GDM1 (cell line): Measurements from ENCODE around the gene MRTFA.
A peak's percentile ranks its signal among the peaks of the same experiment; 100 is the strongest.
"Not testable (repeated sequence)": the region's sequence is repeated elsewhere in the genome, so short reads cannot be mapped to it uniquely, and the experiment has no call there.

Source experiments
- DNase-seq: peaks from one replicate; lab custom pipeline; 2025; lab: John Stamatoyannopoulos, UW

The MRTFA gene

GRCh38 chr22:40636380-40637182, at the start of gene MRTFA:
Gene MRTFA, minus strand, starts transcription at chr22:40636719.
- DNase-seq = peak; percentile 100

- DNase-seq = no peak
Observed at GRCh38 chr22:40685406-40685805, 48.9 kb upstream of the MRTFA start.

- no peak for DNase-seq
Observed at GRCh38 chr22:40684728-40685127, 48.2 kb upstream of the MRTFA start.

GRCh38 chr22:40681451-40681850, 44.9 kb upstream of the MRTFA start:
- DNase-seq = no peak

- DNase-seq = no peak
Observed at GRCh38 chr22:40680819-40681183, 44.3 kb upstream of the MRTFA start.

- DNase-seq = no peak
Observed at GRCh38 chr22:40679964-40680818, 43.7 kb upstream of the MRTFA start.

- no peak for DNase-seq
Observed at GRCh38 chr22:40679249-40679963, 42.9 kb upstream of the MRTFA start, which contains the start of gene MCHR1. Gene MCHR1, plus strand, starts transcription at chr22:40679484. Its CDS starts 169 bp downstream, at chr22:40679653.

GRCh38 chr22:40678493-40679248, 42.2 kb upstream of the MRTFA start:
- no peak for DNase-seq

- DNase-seq = no peak
Observed at GRCh38 chr22:40676644-40677043, 40.1 kb upstream of the MRTFA start.

- not testable (repeated sequence) for DNase-seq
Observed at GRCh38 chr22:40676166-40676565, 39.6 kb upstream of the MRTFA start.

- DNase-seq = no peak
Observed at GRCh38 chr22:40674274-40674673, 37.8 kb upstream of the MRTFA start.

- no peak for DNase-seq
Observed at GRCh38 chr22:40673017-40673416, 36.5 kb upstream of the MRTFA start.

GRCh38 chr22:40671796-40672360, 35.4 kb upstream of the MRTFA start:
- DNase-seq = no peak

- DNase-seq = no peak
Observed at GRCh38 chr22:40671369-40671768, 34.9 kb upstream of the MRTFA start.

- no peak for DNase-seq
Observed at GRCh38 chr22:40670058-40670457, 33.5 kb upstream of the MRTFA start.

GRCh38 chr22:40668611-40669411, 32.3 kb upstream of the MRTFA start:
- no peak for DNase-seq

- DNase-seq = no peak
Observed at GRCh38 chr22:40666151-40666848, 29.8 kb upstream of the MRTFA start.

GRCh38 chr22:40665312-40665711, 28.8 kb upstream of the MRTFA start:
- DNase-seq = no peak

- DNase-seq = no peak
Observed at GRCh38 chr22:40661671-40662070, 25.2 kb upstream of the MRTFA start.

- no peak for DNase-seq
Observed at GRCh38 chr22:40660730-40661129, 24.2 kb upstream of the MRTFA start.
